Fibroblast of the conjunctiva (primary cell): Measurements from ENCODE around the gene CAMK2A.

Experiments used
- DNase-seq: peaks from one replicate; pipeline ENCODE4 v3.0.0-alpha.2; 2010; ENCODE audit warnings: low read depth

CAMK2A gene

GRCh38 chr5:150209099-150209635 is 80.4 kb downstream of the CAMK2A start:
- no peak for DNase-seq

GRCh38 chr5:150208187-150209098 is 81.1 kb downstream of the CAMK2A start:
- DNase-seq: no peak

- DNase-seq: no peak
Measured at GRCh38 chr5:150206779-150207115, 82.8 kb downstream of the CAMK2A start.

GRCh38 chr5:150206098-150206778 is 83.3 kb downstream of the CAMK2A start:
- no peak for DNase-seq

GRCh38 chr5:150204590-150204960 is 85.0 kb downstream of the CAMK2A start:
- DNase-seq: no peak

GRCh38 chr5:150203832-150204589 is 85.6 kb downstream of the CAMK2A start:
- no peak for DNase-seq

- no peak for DNase-seq
Measured at GRCh38 chr5:150202501-150202900, 87.1 kb downstream of the CAMK2A start.

GRCh38 chr5:150197476-150197875 is 92.1 kb downstream of the CAMK2A start:
- DNase-seq: no peak

GRCh38 chr5:150196986-150197385 is 92.6 kb downstream of the CAMK2A start:
- DNase-seq: no peak

- no peak for DNase-seq
Measured at GRCh38 chr5:150196514-150196913, 93.1 kb downstream of the CAMK2A start.

- DNase-seq: no peak
Measured at GRCh38 chr5:150195736-150196485, 93.7 kb downstream of the CAMK2A start.

- no peak for DNase-seq
Measured at GRCh38 chr5:150192462-150192861, 97.1 kb downstream of the CAMK2A start.

GRCh38 chr5:150190987-150191386 is 98.6 kb downstream of the CAMK2A start:
- no peak for DNase-seq

- no peak for DNase-seq
Measured at GRCh38 chr5:150190503-150190979, 99.0 kb downstream of the CAMK2A start.

- DNase-seq: no peak
Measured at GRCh38 chr5:150189728-150190502, 99.7 kb downstream of the CAMK2A start, which contains the start of gene SLC6A7. Gene SLC6A7, plus strand, starts transcription at chr5:150190062. Its CDS starts 266 bp downstream, at chr5:150190328.

GRCh38 chr5:150189326-150189725 is 100.2 kb downstream of the CAMK2A start:
- DNase-seq: no peak

GRCh38 chr5:150188146-150188842 is 101.3 kb downstream of the CAMK2A start:
- DNase-seq: no peak

- DNase-seq: no peak
Measured at GRCh38 chr5:150186897-150187296, 102.7 kb downstream of the CAMK2A start.

- no peak for DNase-seq
Measured at GRCh38 chr5:150186137-150186536, 103.4 kb downstream of the CAMK2A start.
